ENCODE results near the gene MED25.

DNA sequence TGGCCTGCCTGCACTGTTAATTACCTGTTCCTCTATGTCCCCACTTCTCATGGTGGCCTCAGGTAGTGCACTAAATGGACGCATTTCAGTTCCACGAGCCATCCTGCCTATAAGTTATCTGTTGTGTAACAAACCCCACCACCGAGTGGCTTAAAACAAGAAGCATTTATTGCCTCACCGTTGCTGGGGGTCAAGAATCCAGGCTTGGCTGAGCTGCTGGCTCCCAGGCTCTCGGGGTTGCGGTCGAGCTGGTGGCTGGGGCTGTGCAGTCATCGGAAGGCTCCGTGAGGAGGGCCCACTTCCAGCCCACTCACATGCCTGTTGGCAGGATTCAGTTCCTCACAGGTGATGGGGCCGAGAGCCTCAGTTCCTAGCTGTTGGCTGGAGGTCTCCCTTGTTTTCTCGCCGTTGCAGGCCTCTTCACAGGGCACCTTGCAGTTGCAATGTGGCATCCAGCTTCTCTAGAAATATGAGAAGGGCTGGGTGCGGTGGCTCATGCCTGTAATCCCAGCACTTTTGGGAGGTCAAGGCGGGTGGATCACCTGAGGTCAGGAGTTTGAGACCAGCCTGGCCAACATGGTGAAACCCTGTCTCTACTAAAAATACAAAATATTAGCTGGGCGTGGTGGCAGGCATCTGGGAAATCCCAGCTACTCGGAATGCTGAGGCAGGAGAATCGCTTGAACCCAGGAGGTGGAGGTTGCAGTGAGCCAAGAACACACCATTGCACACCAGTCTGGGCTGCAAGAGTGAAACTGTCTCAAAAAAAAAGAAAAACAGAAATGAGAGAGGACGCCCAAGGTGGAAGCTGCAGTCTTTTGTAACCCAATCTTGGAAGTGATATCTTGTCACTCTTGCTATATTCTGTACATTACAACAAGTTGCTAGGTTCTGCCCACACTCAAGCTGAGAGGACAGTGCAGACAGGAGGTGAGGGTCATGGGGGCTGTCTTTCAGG, 26.3 kb downstream of the MED25 start:
- TF ChIP-seq, protein P1, sequence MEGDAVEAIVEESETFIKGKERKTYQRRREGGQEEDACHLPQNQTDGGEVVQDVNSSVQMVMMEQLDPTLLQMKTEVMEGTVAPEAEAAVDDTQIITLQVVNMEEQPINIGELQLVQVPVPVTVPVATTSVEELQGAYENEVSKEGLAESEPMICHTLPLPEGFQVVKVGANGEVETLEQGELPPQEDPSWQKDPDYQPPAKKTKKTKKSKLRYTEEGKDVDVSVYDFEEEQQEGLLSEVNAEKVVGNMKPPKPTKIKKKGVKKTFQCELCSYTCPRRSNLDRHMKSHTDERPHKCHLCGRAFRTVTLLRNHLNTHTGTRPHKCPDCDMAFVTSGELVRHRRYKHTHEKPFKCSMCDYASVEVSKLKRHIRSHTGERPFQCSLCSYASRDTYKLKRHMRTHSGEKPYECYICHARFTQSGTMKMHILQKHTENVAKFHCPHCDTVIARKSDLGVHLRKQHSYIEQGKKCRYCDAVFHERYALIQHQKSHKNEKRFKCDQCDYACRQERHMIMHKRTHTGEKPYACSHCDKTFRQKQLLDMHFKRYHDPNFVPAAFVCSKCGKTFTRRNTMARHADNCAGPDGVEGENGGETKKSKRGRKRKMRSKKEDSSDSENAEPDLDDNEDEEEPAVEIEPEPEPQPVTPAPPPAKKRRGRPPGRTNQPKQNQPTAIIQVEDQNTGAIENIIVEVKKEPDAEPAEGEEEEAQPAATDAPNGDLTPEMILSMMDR (conservative IDR thresholded peaks at IDR 0.05 in 1 of 2, IDR thresholded peaks at IDR 0.05 in 1 of 2; ENCODE audit: low read depth in 1 of 2, low read length in 2 of 2), result no peak
- TF ChIP-seq EZH2 (IDR thresholded peaks at IDR 0.05; ENCODE audit: low read length, missing control alignments), result no peak

All from fibroblast of lung (primary cell).